ENCODE results near the gene SMAD5. TPM values are rescaled to one million over a fixed set of nuclear protein-coding genes. Genes with fewer than 3 reads are reported as not detected.

SMAD5 gene
- total RNA-seq, 1 donor from 2014 or later, result 51.7 TPM

GRCh38 chr5:136090319-136090718, 42.3 kb upstream of the SMAD5 start:
- H3K4me3 Mint-ChIP-seq (ENCODE audit: unreplicated experiment), result no peak overlapping the region
- peaks cover 5% of the 10 kb centered on the region for H3K27me3 Mint-ChIP-seq (ENCODE audit: low read depth)
- DNase-seq (ENCODE audit: low spot score), result no peak
- no peaks in the 10 kb centered on the region for H3K36me3 Mint-ChIP-seq (ENCODE audit: low read depth)
- no peak overlapping the region for H3K27ac Mint-ChIP-seq (ENCODE audit: unreplicated experiment)
- no peaks in the 10 kb centered on the region for H3K4me1 Mint-ChIP-seq (ENCODE audit: low read depth)
- no peak for TF ChIP-seq CTCF (IDR thresholded peaks at IDR 0.05)
- no peaks in the 10 kb centered on the region for H3K9me3 Mint-ChIP-seq (ENCODE audit: low read depth)

GRCh38 chr5:136094189-136094912, 38.3 kb upstream of the SMAD5 start:
- H3K4me3 Mint-ChIP-seq (ENCODE audit: unreplicated experiment), result no peak overlapping the region
- no peak for TF ChIP-seq CTCF (IDR thresholded peaks at IDR 0.05)
- no peak overlapping the region for H3K27ac Mint-ChIP-seq (ENCODE audit: unreplicated experiment)
- no peaks in the 10 kb centered on the region for H3K4me1 Mint-ChIP-seq (ENCODE audit: low read depth)
- DNase-seq (ENCODE audit: low spot score), result no peak
- no peaks in the 10 kb centered on the region for H3K9me3 Mint-ChIP-seq (ENCODE audit: low read depth)
- peaks cover 19% of the 10 kb centered on the region for H3K27me3 Mint-ChIP-seq (ENCODE audit: low read depth)
- H3K36me3 Mint-ChIP-seq (ENCODE audit: low read depth), result no peaks in the 10 kb centered on the region

- Mint-ChIP-seq H3K27ac (ENCODE audit: unreplicated experiment) (no peak overlapping the region), H3K4me1 (ENCODE audit: low read depth) (no peaks in the 10 kb centered on the region), H3K36me3 (ENCODE audit: low read depth) (no peaks in the 10 kb centered on the region), H3K4me3 (ENCODE audit: unreplicated experiment) (no peak overlapping the region), H3K27me3 (ENCODE audit: low read depth) (peaks cover 21% of the 10 kb centered on the region), H3K9me3 (ENCODE audit: low read depth) (no peaks in the 10 kb centered on the region)
- TF ChIP-seq CTCF (IDR thresholded peaks at IDR 0.05), result no peak
- no peak for DNase-seq (ENCODE audit: low spot score)
Observed at GRCh38 chr5:136094913-136095641, 37.6 kb upstream of the SMAD5 start.

GRCh38 chr5:136098176-136098575, 34.5 kb upstream of the SMAD5 start:
- no peak for DNase-seq (ENCODE audit: low spot score)
- H3K4me1 Mint-ChIP-seq (ENCODE audit: low read depth), result no peaks in the 10 kb centered on the region
- H3K36me3 Mint-ChIP-seq (ENCODE audit: low read depth), result no peaks in the 10 kb centered on the region
- H3K27me3 Mint-ChIP-seq (ENCODE audit: low read depth), result peaks cover 26% of the 10 kb centered on the region
- no peak overlapping the region for H3K4me3 Mint-ChIP-seq (ENCODE audit: unreplicated experiment)
- H3K9me3 Mint-ChIP-seq (ENCODE audit: low read depth), result no peaks in the 10 kb centered on the region
- TF ChIP-seq CTCF (IDR thresholded peaks at IDR 0.05), result no peak
- H3K27ac Mint-ChIP-seq (ENCODE audit: unreplicated experiment), result no peak overlapping the region

- no peaks in the 10 kb centered on the region for H3K4me1 Mint-ChIP-seq (ENCODE audit: low read depth)
- no peaks in the 10 kb centered on the region for H3K36me3 Mint-ChIP-seq (ENCODE audit: low read depth)
- no peak overlapping the region for H3K4me3 Mint-ChIP-seq (ENCODE audit: unreplicated experiment)
- peaks cover 28% of the 10 kb centered on the region for H3K27me3 Mint-ChIP-seq (ENCODE audit: low read depth)
- no peak overlapping the region for H3K27ac Mint-ChIP-seq (ENCODE audit: unreplicated experiment)
- no peak for TF ChIP-seq CTCF (IDR thresholded peaks at IDR 0.05)
- DNase-seq (ENCODE audit: low spot score), result no peak
- no peaks in the 10 kb centered on the region for H3K9me3 Mint-ChIP-seq (ENCODE audit: low read depth)
Observed at GRCh38 chr5:136099870-136100269, 32.8 kb upstream of the SMAD5 start.
